Activated CD8-positive, alpha-beta memory T cell treated with anti-CD3 and anti-CD28 coated beads, Interleukin-2, amount 50 U/mL, for 1 hour (primary cell): Measurements from ENCODE around the gene PPP2R3B.
A peak's percentile ranks its signal among the peaks of the same experiment; 100 is the strongest.
"Not testable (repeated sequence)": the region's sequence is repeated elsewhere in the genome, so short reads cannot be mapped to it uniquely, and the experiment has no call there.

Experiments used
- DNase-seq: peaks from one replicate; pipeline ENCODE4 v3.0.0-alpha.2; 2020; ENCODE audit errors: extremely low read depth

PPP2R3B gene

DNA sequence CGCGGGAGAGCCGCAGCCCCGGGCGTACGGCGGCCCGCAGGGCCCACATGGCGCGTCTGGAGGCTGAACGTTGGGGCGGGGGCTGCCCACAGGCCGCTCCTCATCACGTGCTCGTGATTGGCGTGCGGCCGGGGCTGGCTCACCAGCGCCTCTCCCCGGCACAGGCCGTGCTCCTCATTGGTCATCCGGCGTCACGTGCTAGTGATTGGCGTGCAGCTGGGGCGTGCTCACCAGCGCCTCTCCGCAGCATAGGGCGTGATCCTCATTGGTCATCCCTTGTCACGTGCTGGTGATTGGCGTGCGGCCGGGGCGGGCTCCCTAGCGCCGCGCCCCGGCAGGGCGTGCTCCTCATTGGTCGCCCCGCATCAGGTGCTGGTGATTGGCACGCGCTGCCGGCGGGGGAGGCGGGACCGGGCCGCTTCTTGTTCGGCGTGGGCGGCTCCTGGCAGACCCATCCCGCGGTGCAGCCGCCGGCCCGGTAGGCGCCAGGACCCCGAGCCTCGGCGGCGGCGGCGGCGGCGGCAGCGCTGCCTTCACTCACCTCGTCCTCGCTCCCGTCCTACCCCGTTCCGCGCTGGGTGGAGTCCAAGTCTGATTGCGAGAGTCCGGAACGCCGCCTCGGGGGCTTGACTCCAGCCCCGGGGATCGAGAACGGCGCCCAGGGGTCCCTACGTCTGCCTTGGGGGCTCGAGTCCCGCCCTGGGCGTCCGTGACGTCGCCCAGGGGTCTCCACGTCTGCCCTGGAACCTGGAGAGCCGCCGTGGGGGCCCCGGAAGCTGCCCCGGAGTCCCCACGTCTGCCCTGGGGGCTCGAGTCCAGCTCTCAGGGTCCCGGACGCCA, 67.7 kb downstream of the PPP2R3B start, which contains the start of gene GTPBP6:
Gene GTPBP6, minus strand, starts transcription at position 58 of the 840 bp plus-strand sequence. Its CDS starts 9 bp downstream, at position 49.
- DNase-seq: peak; percentile 97

GRCh38 chrX:318068-318738, 68.5 kb downstream of the PPP2R3B start:
- DNase-seq: peak; percentile 100

- DNase-seq: no peak
Measured at GRCh38 chrX:317424-318067, 69.2 kb downstream of the PPP2R3B start.

DNA sequence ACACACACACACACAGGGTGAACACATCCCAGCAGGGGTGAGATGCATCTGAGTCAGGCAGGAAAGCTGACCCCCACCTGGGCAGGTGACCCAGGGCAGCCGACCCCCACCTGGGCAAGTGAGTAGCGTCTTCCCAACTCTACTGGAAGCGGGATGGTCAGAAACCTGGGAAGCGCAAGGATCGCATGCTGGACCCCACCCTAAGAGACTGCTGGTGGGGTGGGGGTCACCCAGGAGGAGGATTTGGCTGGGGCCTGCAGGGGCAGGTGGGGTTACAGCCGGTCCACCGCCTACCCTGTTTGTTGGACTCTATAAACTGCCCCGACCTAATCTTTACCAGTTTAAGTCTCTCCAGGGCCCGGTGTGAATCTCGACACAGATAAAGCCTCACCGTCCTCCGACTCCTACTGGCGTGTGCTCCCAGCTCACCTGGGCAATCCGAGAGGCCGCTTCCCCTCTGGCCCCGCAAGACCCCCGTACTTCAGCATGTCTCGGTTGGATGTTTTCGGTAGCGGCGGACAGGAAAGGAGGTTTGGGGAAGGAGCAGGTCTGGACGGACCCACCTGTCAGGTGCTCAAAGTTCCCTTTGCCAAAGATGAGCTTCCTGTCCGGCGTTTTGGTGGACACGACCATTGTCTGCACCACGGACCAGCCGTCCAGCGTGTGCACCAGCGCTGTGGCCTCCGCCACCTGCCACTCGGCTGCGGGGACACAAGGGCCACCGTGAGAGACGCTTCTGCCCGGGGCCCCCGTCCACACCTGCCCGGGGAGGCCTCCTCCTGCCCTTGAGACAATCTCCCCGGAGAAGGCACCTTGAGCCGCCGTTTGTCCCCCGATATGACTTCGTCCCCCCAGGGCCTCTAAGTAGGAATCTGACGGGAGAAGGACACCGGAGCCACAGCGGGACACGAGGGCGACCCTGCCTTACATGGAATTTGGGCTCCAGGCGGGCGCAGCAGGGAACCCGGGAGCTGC, 70.1 kb downstream of the PPP2R3B start:
- no peak for DNase-seq

DNA sequence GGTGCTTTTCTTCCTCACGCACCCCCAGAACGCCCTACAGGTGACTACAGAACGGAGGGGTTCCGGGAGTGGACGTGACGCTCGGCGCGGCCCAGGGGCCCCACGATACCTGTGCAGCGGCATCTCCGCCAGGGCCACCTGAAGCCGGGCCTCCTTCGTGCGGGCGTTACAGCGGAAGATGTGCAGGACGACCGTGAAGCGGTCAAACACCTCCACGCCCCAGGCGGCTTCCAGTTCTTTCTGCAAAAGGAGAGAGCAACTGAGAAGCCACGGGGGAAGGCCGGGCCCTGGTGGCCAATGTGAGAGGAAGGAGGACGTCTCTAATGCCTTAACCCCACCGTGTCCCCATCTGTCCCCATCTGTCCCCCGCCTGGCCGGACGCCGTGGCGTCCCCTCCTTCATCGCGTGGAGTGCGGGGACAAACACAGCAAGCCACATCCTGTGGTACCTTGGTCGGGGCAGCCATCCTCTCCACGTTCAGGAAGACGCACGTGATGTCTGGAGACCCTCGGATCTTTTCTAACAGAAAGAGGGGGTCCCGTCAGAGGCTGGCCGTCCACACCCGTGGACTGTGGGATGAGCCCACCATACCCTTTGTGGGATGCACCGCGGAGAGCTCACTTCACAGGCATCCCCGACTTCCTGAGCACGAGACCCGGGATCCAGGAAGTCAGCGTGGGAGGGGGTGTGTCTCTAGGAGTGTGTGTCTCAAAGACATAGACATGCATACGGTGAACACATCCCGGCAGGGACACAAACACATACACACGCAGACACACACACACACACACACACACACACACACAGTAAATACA, 71.7 kb downstream of the PPP2R3B start:
- DNase-seq: no peak

GRCh38 chrX:314049-314448, 72.7 kb downstream of the PPP2R3B start:
- DNase-seq: no peak

DNA sequence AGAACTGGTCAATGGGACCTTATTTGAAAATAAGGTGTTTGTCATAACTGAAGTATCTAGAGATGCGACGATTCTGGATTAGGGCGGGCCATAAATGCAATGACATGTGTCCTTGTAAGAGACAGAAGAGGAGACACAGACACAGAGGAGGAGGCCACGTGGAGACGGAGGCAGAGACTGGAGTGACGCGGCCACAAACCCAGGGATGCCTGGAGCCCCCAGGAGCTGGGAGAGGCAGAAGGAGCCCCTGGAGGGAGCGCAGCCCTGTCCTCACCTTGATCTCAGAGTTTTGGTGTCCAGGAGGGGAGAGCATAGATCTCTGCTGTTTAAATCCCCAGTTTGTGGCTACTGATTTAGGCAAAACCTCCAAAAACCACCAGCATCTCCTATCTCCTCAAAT, 73.2 kb downstream of the PPP2R3B start:
- no peak for DNase-seq

DNA sequence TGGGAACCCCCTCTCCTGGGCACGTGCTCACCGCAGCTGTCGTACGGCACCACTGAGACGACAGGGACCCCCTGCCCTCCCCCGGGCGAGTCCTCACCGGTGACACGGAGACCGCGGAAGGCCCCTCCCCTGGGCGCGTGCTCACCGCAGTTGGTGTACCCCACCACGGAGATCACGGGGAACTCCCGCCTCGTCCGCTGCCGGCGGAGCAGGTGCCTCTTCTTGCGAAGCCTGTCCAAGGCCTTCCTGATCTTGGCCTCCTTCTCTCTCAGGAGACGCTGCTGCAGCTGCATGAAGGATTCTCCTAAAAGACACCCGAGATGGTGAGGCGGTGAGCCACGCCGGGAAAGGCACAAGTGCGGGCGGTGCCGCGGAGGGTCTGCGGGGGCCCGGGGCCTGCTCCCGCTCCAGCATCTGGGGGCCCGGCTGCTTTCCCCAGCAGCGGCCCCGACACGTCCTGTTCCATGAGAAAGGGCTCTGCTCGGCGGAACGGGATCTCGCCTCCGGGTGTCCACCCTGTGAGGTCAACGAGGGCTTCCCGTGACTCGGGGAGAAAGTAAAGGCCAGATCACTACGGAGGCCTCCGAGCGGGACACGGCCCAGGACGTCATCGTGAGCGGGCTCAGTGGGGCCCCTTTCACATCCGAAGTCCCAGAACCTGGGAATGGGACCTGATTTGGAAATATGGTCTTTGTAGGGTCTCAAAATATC, 73.9 kb downstream of the PPP2R3B start:
- no peak for DNase-seq

- no peak for DNase-seq
Measured at GRCh38 chrX:311156-312129, 75.3 kb downstream of the PPP2R3B start.

GRCh38 chrX:310621-311155, 76.0 kb downstream of the PPP2R3B start:
- DNase-seq: no peak

GRCh38 chrX:308821-309520, 77.7 kb downstream of the PPP2R3B start:
- no peak for DNase-seq

DNA sequence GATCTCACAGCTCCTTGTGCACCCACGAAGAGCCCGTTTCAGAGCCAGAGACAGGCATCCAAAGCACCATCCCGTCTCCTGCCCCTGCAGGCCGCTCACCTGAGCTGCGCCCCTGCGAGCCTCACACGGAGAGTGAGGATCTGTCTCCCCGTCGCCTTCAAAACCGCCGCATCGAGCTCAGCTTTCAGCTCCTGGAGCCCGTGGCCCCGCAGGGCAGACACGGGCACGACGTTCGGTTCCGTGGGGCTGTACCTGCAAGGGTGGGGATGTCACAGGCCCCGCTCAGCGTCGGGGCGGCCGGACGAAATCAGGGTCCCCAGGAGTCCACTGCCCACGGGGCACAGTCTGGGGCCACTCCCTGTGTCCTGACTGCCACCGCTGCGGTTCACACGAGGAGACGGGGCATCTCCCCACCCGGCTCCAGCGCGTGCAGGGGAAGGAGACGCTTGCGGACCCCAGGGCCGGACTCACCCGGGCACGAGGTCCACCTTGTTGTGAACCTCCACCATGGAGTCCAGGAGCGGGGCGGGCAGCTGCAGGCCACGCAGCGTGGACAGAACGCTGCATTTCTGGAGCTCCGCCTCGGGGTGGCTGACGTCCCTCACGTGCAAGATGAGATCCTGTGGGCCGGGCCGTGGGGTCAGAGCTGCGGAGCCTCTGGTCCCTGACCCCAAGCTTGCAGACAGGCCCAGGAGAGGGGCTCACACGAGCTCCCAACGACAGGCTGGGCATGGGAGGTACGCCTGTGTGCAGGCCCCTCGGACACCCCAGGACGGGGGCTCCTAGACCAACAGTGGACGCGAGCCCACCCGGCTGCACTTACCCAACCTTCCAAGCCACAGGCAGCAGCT, 79.2 kb downstream of the PPP2R3B start:
- DNase-seq: no peak

GRCh38 chrX:306614-307251, 80.0 kb downstream of the PPP2R3B start:
- not testable (repeated sequence) for DNase-seq

DNA sequence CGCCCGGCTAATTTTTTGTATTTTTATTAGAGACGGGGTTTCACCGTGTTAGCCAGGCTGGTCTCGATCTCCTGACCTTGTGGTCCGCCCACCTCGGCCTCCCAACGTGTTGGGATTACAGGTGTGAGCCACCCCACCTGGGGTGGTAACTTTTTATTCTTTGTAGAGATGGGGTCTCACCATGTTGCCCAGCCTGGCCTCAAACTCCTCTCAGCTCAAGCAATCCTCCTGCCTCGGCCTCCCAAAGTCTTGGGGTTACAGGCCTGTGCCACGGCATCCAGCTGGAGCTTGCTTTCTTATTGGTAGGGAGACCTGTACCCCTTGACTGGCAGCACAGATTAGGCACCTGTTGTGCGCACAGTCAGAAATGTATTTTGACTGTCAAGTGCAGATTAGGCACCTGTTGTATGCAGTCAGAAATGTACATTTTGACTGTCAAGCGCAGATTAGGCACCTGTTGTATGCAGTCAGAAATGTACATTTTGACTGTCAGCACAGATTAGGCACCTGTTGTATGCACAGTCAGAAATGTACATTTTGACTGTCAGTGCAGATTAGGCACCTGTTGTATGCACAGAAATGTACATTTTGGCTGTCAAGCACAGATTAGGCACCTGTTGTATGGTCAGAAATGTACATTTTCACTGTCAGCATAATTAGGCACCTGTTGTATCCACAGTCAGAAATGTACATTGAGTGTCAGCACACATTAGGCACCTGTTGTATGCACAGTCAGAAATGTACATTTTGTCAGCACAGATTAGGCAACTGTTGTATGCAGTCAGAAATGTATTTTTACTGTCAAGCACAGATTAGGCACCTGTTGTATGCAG, 80.7 kb downstream of the PPP2R3B start:
- DNase-seq: not testable (repeated sequence)

DNA sequence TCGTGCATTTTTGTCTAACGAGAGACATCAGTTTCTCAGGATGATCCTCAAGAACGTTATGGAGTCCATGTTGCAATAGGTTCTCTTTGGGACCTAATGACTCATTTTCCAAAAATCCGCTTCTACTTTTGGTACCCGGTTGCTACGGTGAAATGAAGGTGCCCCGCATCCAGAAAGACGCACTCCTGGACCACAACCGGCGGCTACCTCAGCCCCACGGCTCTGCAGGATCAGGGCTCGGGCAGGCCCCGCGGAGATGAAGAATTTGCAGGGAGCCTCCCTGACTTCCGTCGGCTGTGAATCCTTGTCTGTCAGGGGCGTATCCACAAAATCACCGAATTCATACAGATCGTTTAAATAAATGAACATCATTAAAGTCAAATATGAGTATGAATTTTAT, 83.7 kb downstream of the PPP2R3B start:
- no peak for DNase-seq
